HG03135 (cell line): Measurements from ENCODE around the gene DYRK2.

ENCODE experiments used
- ATAC-seq: cut with Tn5 transposase; IDR thresholded peaks from one replicate; pipeline ENCODE4 v1.9.1; 2021; ENCODE audit warnings: mild to moderate bottlenecking, moderate library complexity; ENCODE audit not compliant: unreplicated experiment

The DYRK2 gene

GRCh38 chr12:67648521-67649260, at the start of gene DYRK2:
DYRK2 (plus strand) TSS chr12:67648745; CDS start chr12:67649134, 389 bp downstream.
- peak; percentile 49 for ATAC-seq

GRCh38 chr12:67599691-67600090, 48.9 kb upstream of the DYRK2 start:
- ATAC-seq = no peak

- no peak for ATAC-seq
Observed at GRCh38 chr12:67601126-67601525, 47.4 kb upstream of the DYRK2 start.

GRCh38 chr12:67609226-67609870, 39.2 kb upstream of the DYRK2 start:
- no peak for ATAC-seq

GRCh38 chr12:67613040-67613439, 35.5 kb upstream of the DYRK2 start:
- no peak for ATAC-seq

GRCh38 chr12:67617629-67618028, 30.9 kb upstream of the DYRK2 start:
- no peak for ATAC-seq

GRCh38 chr12:67618303-67618702, 30.2 kb upstream of the DYRK2 start:
- ATAC-seq = no peak

- ATAC-seq = no peak
Observed at GRCh38 chr12:67621112-67621511, 27.4 kb upstream of the DYRK2 start.

GRCh38 chr12:67621926-67622325, 26.6 kb upstream of the DYRK2 start:
- no peak for ATAC-seq

GRCh38 chr12:67623259-67623658, 25.3 kb upstream of the DYRK2 start:
- ATAC-seq = no peak

- no peak for ATAC-seq
Observed at GRCh38 chr12:67624355-67624754, 24.2 kb upstream of the DYRK2 start.

GRCh38 chr12:67625004-67625403, 23.5 kb upstream of the DYRK2 start:
- no peak for ATAC-seq

- no peak for ATAC-seq
Observed at GRCh38 chr12:67626156-67626555, 22.4 kb upstream of the DYRK2 start.

- peak; percentile 95 for ATAC-seq
Observed at GRCh38 chr12:67630373-67631088, 18.0 kb upstream of the DYRK2 start.

- no peak for ATAC-seq
Observed at GRCh38 chr12:67632005-67632404, 16.5 kb upstream of the DYRK2 start.

- ATAC-seq = no peak
Observed at GRCh38 chr12:67633024-67633610, 15.4 kb upstream of the DYRK2 start.

- ATAC-seq = no peak
Observed at GRCh38 chr12:67633708-67634107, 14.8 kb upstream of the DYRK2 start.

GRCh38 chr12:67634303-67634761, 14.2 kb upstream of the DYRK2 start:
- no peak for ATAC-seq

- no peak for ATAC-seq
Observed at GRCh38 chr12:67637718-67638117, 10.8 kb upstream of the DYRK2 start.

GRCh38 chr12:67638694-67639093, 9.9 kb upstream of the DYRK2 start:
- ATAC-seq = no peak

- ATAC-seq = no peak
Observed at GRCh38 chr12:67640863-67641262, 7.7 kb upstream of the DYRK2 start.
